ENCODE measurements around the gene APPL1. TPM values are rescaled to one million over a fixed set of nuclear protein-coding genes. Genes with fewer than 3 reads are reported as not detected.

The APPL1 gene
- total RNA-seq, 1 donor from 2014 or later: 42.3 TPM

- Mint-ChIP-seq H3K27me3 (ENCODE audit: insufficient read depth, low read depth) (no peaks in the 10 kb centered on the region), H3K27ac (no peak overlapping the region), H3K9me3 (peaks cover 3% of the 10 kb centered on the region), H3K4me3 (no peak overlapping the region), H3K36me3 (peaks cover 17% of the 10 kb centered on the region), H3K4me1 (no peaks in the 10 kb centered on the region)
- H3K9ac ChIP-seq: no peak overlapping the region
- DNase-seq (ENCODE audit: low spot score): no peak
- no peaks in the 10 kb centered on the region for H4K20me1 ChIP-seq (ENCODE audit: low read depth)
- peaks cover 9% of the 10 kb centered on the region for H3F3A ChIP-seq (ENCODE audit: low read depth)
- no peak overlapping the region for H3K27ac ChIP-seq
- no peak overlapping the region for H3K4me2 ChIP-seq
- H3K9me3 ChIP-seq (ENCODE audit: low read depth): no peaks in the 10 kb centered on the region
- H3K4me3 ChIP-seq: no peak overlapping the region
- H3K79me2 ChIP-seq (ENCODE audit: low read depth): no peaks in the 10 kb centered on the region
- H3K4me1 ChIP-seq: no peaks in the 10 kb centered on the region
- H2AFZ ChIP-seq (replicated peaks): no peak overlapping the region
- TF ChIP-seq EZH2 (IDR thresholded peaks at IDR 0.05): no peak
- no peak for TF ChIP-seq CTCF (IDR thresholded peaks at IDR 0.05)
- no peak for TF ChIP-seq EZH2phosphoT487 (IDR thresholded peaks at IDR 0.05)
- H3K27me3 ChIP-seq: no peaks in the 10 kb centered on the region
- H3K36me3 ChIP-seq: peaks cover 20% of the 10 kb centered on the region
These were observed 29.3 kb downstream of the APPL1 start for GRCh38 chr3:57256844-57257243.

- Mint-ChIP-seq H3K9me3 (peaks cover 8% of the 10 kb centered on the region), H3K4me3 (no peak overlapping the region), H3K27me3 (ENCODE audit: insufficient read depth, low read depth) (no peaks in the 10 kb centered on the region), H3K36me3 (peaks cover 22% of the 10 kb centered on the region), H3K4me1 (no peaks in the 10 kb centered on the region), H3K27ac (no peak overlapping the region)
- no peak overlapping the region for H3K4me2 ChIP-seq
- peaks cover 23% of the 10 kb centered on the region for H3K36me3 ChIP-seq
- H3K4me3 ChIP-seq: no peak overlapping the region
- H4K20me1 ChIP-seq (ENCODE audit: low read depth): no peaks in the 10 kb centered on the region
- no peak overlapping the region for H3K27ac ChIP-seq
- H3F3A ChIP-seq (ENCODE audit: low read depth): peaks cover 2% of the 10 kb centered on the region
- no peaks in the 10 kb centered on the region for H3K4me1 ChIP-seq
- no peaks in the 10 kb centered on the region for H3K79me2 ChIP-seq (ENCODE audit: low read depth)
- H3K9ac ChIP-seq: no peak overlapping the region
- DNase-seq (ENCODE audit: low spot score): no peak
- TF ChIP-seq EZH2phosphoT487 (IDR thresholded peaks at IDR 0.05): no peak
- H3K9me3 ChIP-seq (ENCODE audit: low read depth): no peaks in the 10 kb centered on the region
- H2AFZ ChIP-seq (replicated peaks): no peak overlapping the region
- no peaks in the 10 kb centered on the region for H3K27me3 ChIP-seq
These were observed 30.1 kb downstream of the APPL1 start for GRCh38 chr3:57257678-57258077.

- H3K27me3 ChIP-seq: no peaks in the 10 kb centered on the region
- no peak overlapping the region for H2AFZ ChIP-seq (replicated peaks)
- no peaks in the 10 kb centered on the region for H3K4me1 Mint-ChIP-seq
- TF ChIP-seq EZH2phosphoT487 (IDR thresholded peaks at IDR 0.05): no peak
- no peak for TF ChIP-seq CTCF (IDR thresholded peaks at IDR 0.05)
- TF ChIP-seq EZH2 (IDR thresholded peaks at IDR 0.05): no peak
- no peak overlapping the region for H3K4me3 Mint-ChIP-seq
- peaks cover 43% of the 10 kb centered on the region for H3K36me3 ChIP-seq
- no peak overlapping the region for H3K4me2 ChIP-seq
- H3K9me3 Mint-ChIP-seq: peaks cover 34% of the 10 kb centered on the region
- no peak overlapping the region for H3K27ac Mint-ChIP-seq
- no peaks in the 10 kb centered on the region for H3K9me3 ChIP-seq (ENCODE audit: low read depth)
- no peaks in the 10 kb centered on the region for H3K27me3 Mint-ChIP-seq (ENCODE audit: insufficient read depth, low read depth)
- H4K20me1 ChIP-seq (ENCODE audit: low read depth): no peaks in the 10 kb centered on the region
- no peak for DNase-seq (ENCODE audit: low spot score)
- H3K4me3 ChIP-seq: no peak overlapping the region
- no peak overlapping the region for H3K9ac ChIP-seq
- H3K36me3 Mint-ChIP-seq: peaks cover 50% of the 10 kb centered on the region
- H3K4me1 ChIP-seq: no peaks in the 10 kb centered on the region
- H3F3A ChIP-seq (ENCODE audit: low read depth): no peaks in the 10 kb centered on the region
- no peak overlapping the region for H3K27ac ChIP-seq
- no peaks in the 10 kb centered on the region for H3K79me2 ChIP-seq (ENCODE audit: low read depth)
These were observed 33.6 kb downstream of the APPL1 start for GRCh38 chr3:57261119-57261518.

GRCh38 chr3:57261929-57262328 lies 34.4 kb downstream of the APPL1 start:
- Histone ChIP-seq H3K9ac (no peak overlapping the region), H3K4me1 (peaks cover 8% of the 10 kb centered on the region), H3K4me3 (no peak overlapping the region), H3F3A (ENCODE audit: low read depth) (no peaks in the 10 kb centered on the region), H3K27ac (no peak overlapping the region), H3K27me3 (no peaks in the 10 kb centered on the region), H2AFZ (replicated peaks) (no peak overlapping the region), H3K36me3 (peaks cover 47% of the 10 kb centered on the region), H3K9me3 (ENCODE audit: low read depth) (no peaks in the 10 kb centered on the region), H3K79me2 (ENCODE audit: low read depth) (no peaks in the 10 kb centered on the region), H3K4me2 (no peak overlapping the region), H4K20me1 (ENCODE audit: low read depth) (no peaks in the 10 kb centered on the region)
- peaks cover 37% of the 10 kb centered on the region for H3K9me3 Mint-ChIP-seq
- no peak for TF ChIP-seq EZH2phosphoT487 (IDR thresholded peaks at IDR 0.05)
- no peak for TF ChIP-seq EZH2 (IDR thresholded peaks at IDR 0.05)
- TF ChIP-seq CTCF (IDR thresholded peaks at IDR 0.05): no peak
- DNase-seq (ENCODE audit: low spot score): no peak
- H3K4me3 Mint-ChIP-seq: no peak overlapping the region
- H3K27me3 Mint-ChIP-seq (ENCODE audit: insufficient read depth, low read depth): no peaks in the 10 kb centered on the region
- no peak overlapping the region for H3K27ac Mint-ChIP-seq
- peaks cover 58% of the 10 kb centered on the region for H3K36me3 Mint-ChIP-seq
- no peaks in the 10 kb centered on the region for H3K4me1 Mint-ChIP-seq
